Measurements from ENCODE around the gene DRD5. TPM values are rescaled to one million over a fixed set of nuclear protein-coding genes. Genes with fewer than 3 reads are reported as not detected.
A peak's percentile ranks its signal among the peaks of the same experiment; 100 is the strongest.
"Not testable (repeated sequence)": the region's sequence is repeated elsewhere in the genome, so short reads cannot be mapped to it uniquely, and the experiment has no call there.

Gene DRD5
- total RNA-seq (not detected), polyA plus RNA-seq (not detected), total RNA-seq (0 reads per million in 6 experiments)

GRCh38 chr4:9781343-9782135 is at the start of gene DRD5:
Gene DRD5 (plus strand): TSS chr4:9781634. CDS start chr4:9782030, 396 bp downstream.
- H3K9me3 Mint-ChIP-seq: peaks cover 0 to 2% (median 0%) of the 10 kb centered on the region in 9 donors
- H3K4me1 Mint-ChIP-seq: no peaks in the 10 kb centered on the region
- H3K27me3 Mint-ChIP-seq: peaks cover 23 to 61% (median 49%) of the 10 kb centered on the region in 5 donors
- no peak within 1 kb of the TSS for H3K4me3 Mint-ChIP-seq
- H3K36me3 Mint-ChIP-seq: peaks cover 0 to 3% (median 0%) of the 10 kb centered on the region in 3 donors
- POLR2A ChIA-PET: no interaction called here
- DNase-seq: no peak
- no peak within 1 kb of the TSS for H3K27ac Mint-ChIP-seq
- ATAC-seq: no peak

- H3K4me1 Mint-ChIP-seq, H3K36me3 Mint-ChIP-seq, DNase-seq, H3K27ac Mint-ChIP-seq, H3K9me3 Mint-ChIP-seq, H3K4me3 Mint-ChIP-seq, POLR2A ChIA-PET, H3K27me3 Mint-ChIP-seq, ATAC-seq: not testable (repeated sequence)
These were observed 49.2 kb upstream of the DRD5 start for GRCh38 chr4:9732256-9732655.

- no peak for ATAC-seq
- Mint-ChIP-seq H3K9me3 (no peaks in the 10 kb centered on the region), H3K4me3 (no peak overlapping the region), H3K27me3 (peaks cover 0 to 10% (median 0%) of the 10 kb centered on the region in 5 donors), H3K4me1 (no peaks in the 10 kb centered on the region), H3K27ac (no peak overlapping the region), H3K36me3 (no peaks in the 10 kb centered on the region)
- no peak for DNase-seq
- POLR2A ChIA-PET: no interaction called here
These were observed 45.9 kb upstream of the DRD5 start for GRCh38 chr4:9735515-9735914.

GRCh38 chr4:9737280-9737679 is 44.2 kb upstream of the DRD5 start:
- H3K36me3 Mint-ChIP-seq, H3K27ac Mint-ChIP-seq, ATAC-seq, H3K4me1 Mint-ChIP-seq, POLR2A ChIA-PET, H3K9me3 Mint-ChIP-seq, H3K4me3 Mint-ChIP-seq, DNase-seq: not testable (repeated sequence)
- H3K27me3 Mint-ChIP-seq: peaks cover 0 to 20% (median 1%) of the 10 kb centered on the region in 5 donors

- H3K27ac Mint-ChIP-seq, H3K4me3 Mint-ChIP-seq, H3K4me1 Mint-ChIP-seq, ATAC-seq, POLR2A ChIA-PET, DNase-seq, H3K36me3 Mint-ChIP-seq: not testable (repeated sequence)
- peaks cover 0 to 38% (median 5%) of the 10 kb centered on the region in 5 donors for H3K27me3 Mint-ChIP-seq
- peaks cover 0 to 21% (median 0%) of the 10 kb centered on the region in 9 donors for H3K9me3 Mint-ChIP-seq
These were observed 37.6 kb upstream of the DRD5 start for GRCh38 chr4:9743789-9744188.

DNA sequence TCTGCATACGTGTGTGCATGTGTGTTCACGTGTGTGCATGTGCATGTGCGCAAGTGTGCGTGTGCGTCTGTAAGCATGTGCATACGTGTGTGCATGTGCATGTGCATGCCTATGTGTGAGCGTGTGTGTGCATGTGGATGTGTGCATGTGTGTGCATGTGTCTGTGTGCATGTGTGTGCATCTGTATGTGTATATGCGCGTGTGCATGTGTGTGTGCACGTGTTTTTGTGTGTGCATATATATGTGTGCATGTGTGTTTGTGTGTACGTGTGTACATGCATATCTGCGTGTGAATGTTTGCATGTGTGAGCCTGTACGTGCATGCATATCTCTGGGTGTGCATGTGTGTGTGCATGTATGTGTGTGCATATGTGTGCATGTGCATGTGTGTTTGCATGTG is 35.7 kb upstream of the DRD5 start:
- DNase-seq: no peak
- ATAC-seq: no peak
- Mint-ChIP-seq H3K27ac (no peak overlapping the region), H3K9me3 (peaks cover 0 to 21% (median 0%) of the 10 kb centered on the region in 9 donors), H3K4me3 (no peak overlapping the region), H3K36me3 (no peaks in the 10 kb centered on the region), H3K4me1 (no peaks in the 10 kb centered on the region), H3K27me3 (peaks cover 0 to 40% (median 7%) of the 10 kb centered on the region in 5 donors)
- POLR2A ChIA-PET: no interaction called here

DNA sequence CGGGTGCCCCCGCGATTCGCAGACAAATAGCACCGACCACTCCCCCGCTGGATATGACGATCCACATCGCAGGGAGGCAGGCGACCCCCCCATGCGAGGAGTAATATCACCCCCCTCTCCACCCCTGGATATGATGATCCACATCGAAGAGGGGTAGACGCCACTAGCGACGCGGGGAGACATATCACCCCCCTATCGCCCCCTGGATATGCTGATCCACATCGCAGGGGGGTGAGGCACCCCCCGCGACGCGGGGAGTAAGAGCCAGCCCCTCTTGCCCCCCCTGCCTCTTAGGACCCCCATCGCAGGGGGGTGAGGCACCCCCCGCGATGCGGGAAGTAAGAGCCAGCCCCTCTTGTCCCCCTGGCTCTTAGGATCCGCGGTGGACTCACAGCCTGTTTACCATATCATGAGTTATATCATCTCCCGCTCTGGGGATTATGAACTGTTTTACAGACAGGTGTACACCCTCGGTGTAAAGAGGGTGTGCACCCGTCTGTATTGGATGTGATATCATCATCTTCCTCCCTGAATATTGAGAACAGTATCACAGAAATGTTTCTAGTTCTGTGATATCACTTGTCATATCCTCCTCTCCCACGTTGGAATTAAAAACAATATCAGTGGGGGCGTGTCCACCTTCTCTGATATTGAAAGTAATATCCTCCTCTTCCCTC is 22.7 kb upstream of the DRD5 start:
- H3K9me3 Mint-ChIP-seq: no peaks in the 10 kb centered on the region
- H3K27me3 Mint-ChIP-seq: peaks cover 6 to 24% (median 11%) of the 10 kb centered on the region in 5 donors
- no peaks in the 10 kb centered on the region for H3K4me1 Mint-ChIP-seq
- DNase-seq (no peak), ATAC-seq (peak in 1 of 2 donors; percentile 30)
- H3K27ac Mint-ChIP-seq: no peak overlapping the region
- POLR2A ChIA-PET: no interaction called here
- H3K4me3 Mint-ChIP-seq: no peak overlapping the region
- H3K36me3 Mint-ChIP-seq: no peaks in the 10 kb centered on the region

DNA sequence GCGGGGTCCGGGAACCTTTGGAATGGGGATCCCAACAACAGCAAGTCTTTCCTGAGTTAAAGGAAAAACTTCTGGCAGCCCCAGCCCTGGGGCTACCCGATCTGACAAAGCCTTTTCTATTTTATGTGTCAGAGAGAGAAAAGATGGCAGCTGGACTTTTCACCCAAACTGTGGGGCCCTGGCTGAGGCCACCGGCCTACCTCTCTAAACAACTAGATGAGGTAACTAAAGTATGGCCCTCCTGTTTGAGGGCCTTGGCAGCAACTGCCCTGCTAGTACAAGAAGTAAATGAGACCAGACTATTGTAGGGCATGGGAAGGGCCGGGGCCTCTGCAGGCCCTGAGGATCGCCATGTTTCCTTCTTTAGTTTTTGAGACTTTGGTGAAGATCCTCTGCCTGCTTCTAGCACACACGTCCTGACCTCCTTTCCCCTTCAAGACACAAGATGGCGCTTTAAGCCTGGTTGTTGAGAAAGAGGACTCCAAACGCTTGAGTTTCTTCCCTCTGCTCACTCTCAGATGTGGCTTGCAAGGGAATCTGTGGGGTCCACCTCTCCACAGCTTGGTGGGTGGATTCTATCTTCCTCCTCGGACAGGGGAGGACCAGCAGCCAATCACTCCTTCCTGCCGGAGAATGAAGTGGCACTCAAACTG is 18.5 kb upstream of the DRD5 start:
- Mint-ChIP-seq H3K27me3 (peaks cover 11 to 34% (median 21%) of the 10 kb centered on the region in 5 donors), H3K4me3 (no peak overlapping the region), H3K9me3 (no peaks in the 10 kb centered on the region), H3K36me3 (no peaks in the 10 kb centered on the region), H3K4me1 (no peaks in the 10 kb centered on the region), H3K27ac (peak overlapping the region in 1 of 10 donors; percentile 41)
- POLR2A ChIA-PET: no interaction called here
- peak in 6 of 10 donors; percentile 4 to 43 (median 16) for DNase-seq
- ATAC-seq: no peak

- no peak overlapping the region for H3K27ac Mint-ChIP-seq
- H3K4me1 Mint-ChIP-seq: no peaks in the 10 kb centered on the region
- peaks cover 10 to 35% (median 26%) of the 10 kb centered on the region in 5 donors for H3K27me3 Mint-ChIP-seq
- H3K36me3 Mint-ChIP-seq: no peaks in the 10 kb centered on the region
- POLR2A ChIA-PET: no interaction called here
- DNase-seq: no peak
- no peak for ATAC-seq
- H3K4me3 Mint-ChIP-seq: no peak overlapping the region
- H3K9me3 Mint-ChIP-seq: no peaks in the 10 kb centered on the region
These were observed 17.2 kb upstream of the DRD5 start for GRCh38 chr4:9764155-9764696.

DNA sequence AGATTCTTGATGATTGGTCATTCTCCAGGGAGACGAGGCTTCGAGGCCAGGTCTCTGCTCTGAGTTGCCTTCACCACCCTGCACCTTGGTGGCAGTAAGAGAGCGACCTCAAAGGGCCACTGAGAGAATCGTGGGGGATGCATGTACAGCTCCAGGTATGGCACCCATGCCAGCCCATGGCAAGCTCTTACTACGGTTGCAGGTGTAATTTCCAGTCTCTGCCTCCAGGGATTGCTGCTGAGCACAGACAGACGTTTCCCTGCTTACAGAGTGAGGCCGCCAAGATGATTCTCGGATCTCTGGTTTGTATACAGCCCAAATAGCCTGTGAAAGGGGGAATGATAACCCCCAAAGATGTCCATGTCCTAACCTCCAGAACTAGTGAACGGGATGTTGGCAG is 16.3 kb upstream of the DRD5 start:
- Mint-ChIP-seq H3K36me3 (no peaks in the 10 kb centered on the region), H3K4me3 (no peak overlapping the region), H3K27me3 (peaks cover 8 to 31% (median 26%) of the 10 kb centered on the region in 5 donors), H3K9me3 (no peaks in the 10 kb centered on the region), H3K4me1 (no peaks in the 10 kb centered on the region), H3K27ac (no peak overlapping the region)
- POLR2A ChIA-PET: no interaction called here
- DNase-seq (no peak), ATAC-seq (no peak)

DNA sequence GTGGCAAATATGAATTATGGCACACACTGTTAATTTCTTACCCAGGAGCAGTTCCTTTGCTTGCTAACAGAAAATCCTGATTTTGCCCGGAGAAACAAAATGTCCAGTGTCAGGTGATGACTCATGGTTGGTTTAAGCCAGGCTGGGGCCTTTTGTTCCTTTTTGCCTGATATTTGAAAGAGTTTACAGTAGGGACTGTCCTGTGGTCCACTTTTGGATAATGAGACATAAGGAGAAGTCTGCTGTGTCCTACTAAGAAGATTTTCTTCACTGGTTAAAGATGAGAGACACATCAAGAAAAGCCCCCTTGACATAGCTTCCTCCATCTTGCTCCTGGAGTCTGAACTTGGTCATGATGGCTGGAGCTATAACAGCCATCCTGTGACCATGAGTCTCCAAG is 12.1 kb upstream of the DRD5 start:
- Mint-ChIP-seq H3K27me3 (peaks cover 7 to 40% (median 24%) of the 10 kb centered on the region in 5 donors), H3K4me1 (peaks cover 0 to 2% (median 0%) of the 10 kb centered on the region in 4 donors), H3K4me3 (no peak overlapping the region), H3K9me3 (no peaks in the 10 kb centered on the region), H3K36me3 (no peaks in the 10 kb centered on the region), H3K27ac (no peak overlapping the region)
- no peak for DNase-seq
- POLR2A ChIA-PET: no interaction called here
- ATAC-seq: no peak

- Mint-ChIP-seq H3K36me3 (no peaks in the 10 kb centered on the region), H3K27ac (no peak overlapping the region), H3K27me3 (peaks cover 8 to 38% (median 24%) of the 10 kb centered on the region in 5 donors), H3K9me3 (no peaks in the 10 kb centered on the region), H3K4me1 (peaks cover 0 to 2% (median under 1%) of the 10 kb centered on the region in 4 donors), H3K4me3 (no peak overlapping the region)
- no peak for DNase-seq
- no peak for ATAC-seq
- POLR2A ChIA-PET: no interaction called here
These were observed 10.4 kb upstream of the DRD5 start for GRCh38 chr4:9771034-9771433.

DNA sequence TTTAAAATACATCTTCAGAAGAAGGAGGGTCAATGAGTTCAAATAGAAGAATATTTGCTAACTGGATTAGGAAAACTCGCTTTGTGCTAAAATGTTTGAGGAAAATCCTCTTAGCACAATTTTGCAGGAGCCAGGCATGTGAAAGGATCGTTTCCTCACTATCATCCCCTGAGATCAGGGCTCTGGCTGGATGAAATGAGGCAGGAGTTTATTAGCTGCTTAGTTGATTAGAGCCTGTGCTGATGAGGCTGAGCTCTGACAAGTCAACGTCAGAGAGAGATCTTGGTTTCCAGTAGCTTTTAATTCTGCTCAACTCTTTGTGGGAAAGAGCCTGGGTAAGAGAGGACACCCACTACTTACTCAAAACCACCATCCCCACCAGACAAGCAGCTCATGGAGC is 8.0 kb upstream of the DRD5 start:
- POLR2A ChIA-PET: no interaction called here
- DNase-seq: no peak
- Mint-ChIP-seq H3K4me1 (peaks cover 0 to 2% (median under 1%) of the 10 kb centered on the region in 4 donors), H3K4me3 (no peak overlapping the region), H3K36me3 (no peaks in the 10 kb centered on the region), H3K27me3 (peaks cover 6 to 27% (median 16%) of the 10 kb centered on the region in 5 donors), H3K9me3 (peaks cover 0 to 2% (median 0%) of the 10 kb centered on the region in 9 donors), H3K27ac (no peak overlapping the region)
- ATAC-seq: no peak

Measured in naive thymus-derived CD8-positive, alpha-beta T cell (primary cell).